ENCODE results near the gene CCR5.

The CCR5 gene

DNA sequence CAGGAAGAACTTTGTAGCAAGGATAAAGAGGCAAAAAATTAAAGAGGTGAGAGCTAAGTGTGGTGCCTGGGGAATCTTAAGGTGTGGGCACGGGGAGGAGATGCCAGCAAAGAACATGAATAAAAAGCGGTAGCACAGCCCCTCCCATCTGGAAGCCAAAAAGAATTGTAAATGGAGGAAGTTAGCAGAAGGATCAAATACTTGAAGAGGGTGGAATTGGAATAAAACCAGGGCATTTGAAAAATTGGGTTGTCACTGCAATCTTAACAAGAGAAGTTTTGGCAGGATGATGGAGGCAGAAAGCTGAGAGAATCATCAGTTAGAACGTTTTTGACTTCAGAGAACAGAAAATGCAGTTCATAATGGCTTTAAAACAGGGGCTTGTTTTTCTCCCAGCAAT, 14.5 kb upstream of the CCR5 start:
- H2AFZ ChIP-seq (ENCODE audit: low read length) = no peak overlapping the region
- no peak overlapping the region for H3K9ac ChIP-seq (ENCODE audit: low read length)
- H3F3A ChIP-seq (ENCODE audit: insufficient read depth, low read length) = no peaks in the 10 kb centered on the region
- no peaks in the 10 kb centered on the region for H3K36me3 ChIP-seq (ENCODE audit: insufficient read depth, low read length)
- no peaks in the 10 kb centered on the region for H3K9me2 ChIP-seq (ENCODE audit: low read depth, low read length)
- TF ChIP-seq, protein P1, sequence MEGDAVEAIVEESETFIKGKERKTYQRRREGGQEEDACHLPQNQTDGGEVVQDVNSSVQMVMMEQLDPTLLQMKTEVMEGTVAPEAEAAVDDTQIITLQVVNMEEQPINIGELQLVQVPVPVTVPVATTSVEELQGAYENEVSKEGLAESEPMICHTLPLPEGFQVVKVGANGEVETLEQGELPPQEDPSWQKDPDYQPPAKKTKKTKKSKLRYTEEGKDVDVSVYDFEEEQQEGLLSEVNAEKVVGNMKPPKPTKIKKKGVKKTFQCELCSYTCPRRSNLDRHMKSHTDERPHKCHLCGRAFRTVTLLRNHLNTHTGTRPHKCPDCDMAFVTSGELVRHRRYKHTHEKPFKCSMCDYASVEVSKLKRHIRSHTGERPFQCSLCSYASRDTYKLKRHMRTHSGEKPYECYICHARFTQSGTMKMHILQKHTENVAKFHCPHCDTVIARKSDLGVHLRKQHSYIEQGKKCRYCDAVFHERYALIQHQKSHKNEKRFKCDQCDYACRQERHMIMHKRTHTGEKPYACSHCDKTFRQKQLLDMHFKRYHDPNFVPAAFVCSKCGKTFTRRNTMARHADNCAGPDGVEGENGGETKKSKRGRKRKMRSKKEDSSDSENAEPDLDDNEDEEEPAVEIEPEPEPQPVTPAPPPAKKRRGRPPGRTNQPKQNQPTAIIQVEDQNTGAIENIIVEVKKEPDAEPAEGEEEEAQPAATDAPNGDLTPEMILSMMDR (IDR thresholded peaks at IDR 0.05; ENCODE audit: low read length) = no peak
- TF ChIP-seq EZH2 (IDR thresholded peaks at IDR 0.05; ENCODE audit: borderline replicate concordance, low read length) = no peak
- H3K4me3 ChIP-seq (ENCODE audit: low read depth, low read length, poor library complexity, severe bottlenecking) = no peak overlapping the region
- H3K27ac ChIP-seq (ENCODE audit: low read depth, low read length, poor library complexity, severe bottlenecking) = no peak overlapping the region
- no peak overlapping the region for H3K4me2 ChIP-seq (ENCODE audit: low read length)
- no peaks in the 10 kb centered on the region for H3K79me2 ChIP-seq (ENCODE audit: insufficient read depth, low read length)
- H3K27me3 ChIP-seq (ENCODE audit: insufficient read depth, low read length) = no peaks in the 10 kb centered on the region
- H3K9me3 ChIP-seq (ENCODE audit: low read length) = no peaks in the 10 kb centered on the region
- H3K4me1 ChIP-seq (ENCODE audit: insufficient read depth, low read length, severe bottlenecking) = no peaks in the 10 kb centered on the region
- no peaks in the 10 kb centered on the region for H4K20me1 ChIP-seq (ENCODE audit: insufficient read depth, low read length)

DNA sequence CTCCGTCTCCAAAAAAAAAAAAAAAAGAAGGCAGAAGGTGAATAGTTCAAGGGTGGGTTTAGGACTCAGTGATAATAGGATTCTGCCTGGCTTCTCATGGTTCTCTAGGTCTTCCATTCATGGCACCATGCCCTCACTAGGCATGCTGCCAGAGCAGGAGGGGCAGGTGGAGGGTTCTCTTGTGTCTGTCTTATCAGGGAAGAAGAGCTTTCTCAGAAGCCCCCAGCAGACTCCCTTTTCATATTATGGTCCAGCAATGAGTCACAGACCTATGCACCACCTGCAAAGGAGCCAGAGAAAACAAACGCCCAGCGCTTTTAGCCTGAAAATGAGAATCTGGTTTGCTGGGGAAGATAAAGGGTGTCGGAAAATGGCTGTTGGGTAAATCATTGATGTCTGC, 13.8 kb upstream of the CCR5 start:
- Histone ChIP-seq H3K4me2 (ENCODE audit: low read length) (no peak overlapping the region), H3K4me3 (ENCODE audit: low read depth, low read length, poor library complexity, severe bottlenecking) (no peak overlapping the region), H3K9me3 (ENCODE audit: low read length) (no peaks in the 10 kb centered on the region), H4K20me1 (ENCODE audit: insufficient read depth, low read length) (no peaks in the 10 kb centered on the region), H3K36me3 (ENCODE audit: insufficient read depth, low read length) (no peaks in the 10 kb centered on the region), H3K27me3 (ENCODE audit: insufficient read depth, low read length) (no peaks in the 10 kb centered on the region), H3F3A (ENCODE audit: insufficient read depth, low read length) (no peaks in the 10 kb centered on the region), H3K9me2 (ENCODE audit: low read depth, low read length) (no peaks in the 10 kb centered on the region), H2AFZ (ENCODE audit: low read length) (no peak overlapping the region), H3K9ac (ENCODE audit: low read length) (no peak overlapping the region), H3K4me1 (ENCODE audit: insufficient read depth, low read length, severe bottlenecking) (no peaks in the 10 kb centered on the region), H3K79me2 (ENCODE audit: insufficient read depth, low read length) (no peaks in the 10 kb centered on the region), H3K27ac (ENCODE audit: low read depth, low read length, poor library complexity, severe bottlenecking) (no peak overlapping the region)
- TF ChIP-seq EZH2 (IDR thresholded peaks at IDR 0.05; ENCODE audit: borderline replicate concordance, low read length) = no peak
- TF ChIP-seq, protein P1 (IDR thresholded peaks at IDR 0.05; ENCODE audit: low read length) = no peak

DNA sequence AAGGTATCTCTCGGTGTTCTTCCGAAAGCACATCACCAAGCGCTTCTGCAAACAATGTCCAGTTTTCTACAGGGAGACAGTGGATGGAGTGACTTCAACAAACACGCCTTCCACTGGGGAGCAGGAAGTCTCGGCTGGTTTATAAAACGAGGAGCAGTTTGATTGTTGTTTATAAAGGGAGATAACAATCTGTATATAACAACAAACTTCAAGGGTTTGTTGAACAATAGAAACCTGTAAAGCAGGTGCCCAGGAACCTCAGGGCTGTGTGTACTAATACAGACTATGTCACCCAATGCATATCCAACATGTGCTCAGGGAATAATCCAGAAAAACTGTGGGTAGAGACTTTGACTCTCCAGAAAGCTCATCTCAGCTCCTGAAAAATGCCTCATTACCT, 12.3 kb upstream of the CCR5 start:
- no peaks in the 10 kb centered on the region for H3F3A ChIP-seq (ENCODE audit: insufficient read depth, low read length)
- H4K20me1 ChIP-seq (ENCODE audit: insufficient read depth, low read length) = no peaks in the 10 kb centered on the region
- H2AFZ ChIP-seq (ENCODE audit: low read length) = no peak overlapping the region
- no peaks in the 10 kb centered on the region for H3K4me1 ChIP-seq (ENCODE audit: insufficient read depth, low read length, severe bottlenecking)
- H3K27me3 ChIP-seq (ENCODE audit: insufficient read depth, low read length) = no peaks in the 10 kb centered on the region
- H3K27ac ChIP-seq (ENCODE audit: low read depth, low read length, poor library complexity, severe bottlenecking) = no peak overlapping the region
- TF ChIP-seq EZH2 (IDR thresholded peaks at IDR 0.05; ENCODE audit: borderline replicate concordance, low read length) = no peak
- TF ChIP-seq, protein P1 (IDR thresholded peaks at IDR 0.05; ENCODE audit: low read length) = no peak
- H3K79me2 ChIP-seq (ENCODE audit: insufficient read depth, low read length) = no peaks in the 10 kb centered on the region
- no peaks in the 10 kb centered on the region for H3K9me2 ChIP-seq (ENCODE audit: low read depth, low read length)
- no peak overlapping the region for H3K4me3 ChIP-seq (ENCODE audit: low read depth, low read length, poor library complexity, severe bottlenecking)
- H3K9me3 ChIP-seq (ENCODE audit: low read length) = no peaks in the 10 kb centered on the region
- H3K9ac ChIP-seq (ENCODE audit: low read length) = no peak overlapping the region
- H3K36me3 ChIP-seq (ENCODE audit: insufficient read depth, low read length) = no peaks in the 10 kb centered on the region
- no peak overlapping the region for H3K4me2 ChIP-seq (ENCODE audit: low read length)
